HG03354 (cell line): Measurements from ENCODE around the gene XKR8.

ENCODE experiments used
- ATAC-seq: cut with Tn5 transposase; IDR thresholded peaks from one replicate; pipeline ENCODE4 v1.9.1; 2021; ENCODE audit warnings: mild to moderate bottlenecking; ENCODE audit not compliant: unreplicated experiment, poor library complexity, severe bottlenecking

XKR8 gene

GRCh38 chr1:27954186-27954585 is 5.6 kb upstream of the XKR8 start:
- ATAC-seq, result no peak

- no peak for ATAC-seq
Observed at GRCh38 chr1:27955076-27955475, 4.7 kb upstream of the XKR8 start.

GRCh38 chr1:27956761-27957160 is 3.0 kb upstream of the XKR8 start:
- ATAC-seq, result no peak

GRCh38 chr1:27957655-27958054 is 2.1 kb upstream of the XKR8 start:
- ATAC-seq, result no peak

DNA sequence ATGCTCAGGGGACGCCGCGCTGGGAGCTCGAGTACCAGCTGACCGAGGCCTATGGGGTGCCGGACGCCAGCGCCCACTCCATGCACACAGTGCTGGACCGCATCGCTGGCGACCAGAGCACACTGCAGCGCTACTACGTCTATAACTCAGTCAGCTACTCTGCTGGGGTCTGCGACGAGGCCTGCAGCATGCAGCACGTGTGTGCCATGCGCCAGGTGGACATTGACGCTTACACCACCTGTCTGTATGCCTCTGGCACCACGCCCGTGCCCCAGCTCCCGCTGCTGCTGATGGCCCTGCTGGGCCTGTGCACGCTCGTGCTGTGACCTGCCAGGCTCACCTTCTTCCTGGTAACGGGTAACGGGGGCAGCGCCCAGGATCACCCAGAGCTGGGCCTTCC is 1.3 kb upstream of the XKR8 start:
- no peak for ATAC-seq

DNA sequence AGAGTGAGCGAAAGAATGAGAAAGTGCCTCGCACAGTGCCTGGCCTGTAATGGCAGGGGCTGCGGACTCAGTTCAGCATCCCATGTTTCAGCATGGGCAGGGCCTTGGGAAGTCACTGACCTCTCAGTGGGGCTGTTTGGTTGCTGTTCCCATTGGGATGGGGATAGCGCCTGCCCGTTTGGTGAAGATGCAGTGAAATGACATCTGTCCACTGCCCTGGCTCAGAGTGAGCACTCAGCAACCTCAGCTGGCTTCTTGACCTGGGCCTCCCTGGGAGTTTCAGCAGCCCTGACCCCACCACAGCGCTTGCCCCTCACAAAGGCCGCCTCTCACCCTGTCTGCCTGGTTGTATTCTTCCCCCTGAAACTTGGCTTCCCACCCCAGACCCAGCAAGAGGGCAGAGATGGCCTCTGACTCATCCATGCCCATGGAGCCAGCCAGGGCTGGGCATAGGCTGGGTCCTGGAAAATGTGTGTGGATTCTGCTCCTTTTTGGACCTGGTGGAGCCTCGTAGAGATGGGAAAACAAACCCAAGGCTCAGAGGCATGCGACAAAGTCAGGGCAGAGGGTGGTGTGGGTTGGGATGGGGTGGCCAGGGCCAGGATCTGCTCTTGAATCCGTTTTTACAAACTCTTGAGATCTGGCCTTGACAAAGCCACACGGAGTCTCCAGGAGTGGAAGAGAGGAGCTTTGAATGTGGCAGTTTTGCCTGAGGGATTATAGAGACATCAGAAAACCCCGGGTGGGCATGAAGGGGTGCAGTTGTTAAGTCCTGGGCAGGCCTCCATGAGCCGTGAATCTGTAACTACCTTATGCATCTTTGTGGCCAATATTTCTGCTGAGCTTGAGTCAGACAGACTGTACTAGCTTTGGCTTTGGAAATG is 1.2 kb downstream of the XKR8 start:
- no peak for ATAC-seq

DNA sequence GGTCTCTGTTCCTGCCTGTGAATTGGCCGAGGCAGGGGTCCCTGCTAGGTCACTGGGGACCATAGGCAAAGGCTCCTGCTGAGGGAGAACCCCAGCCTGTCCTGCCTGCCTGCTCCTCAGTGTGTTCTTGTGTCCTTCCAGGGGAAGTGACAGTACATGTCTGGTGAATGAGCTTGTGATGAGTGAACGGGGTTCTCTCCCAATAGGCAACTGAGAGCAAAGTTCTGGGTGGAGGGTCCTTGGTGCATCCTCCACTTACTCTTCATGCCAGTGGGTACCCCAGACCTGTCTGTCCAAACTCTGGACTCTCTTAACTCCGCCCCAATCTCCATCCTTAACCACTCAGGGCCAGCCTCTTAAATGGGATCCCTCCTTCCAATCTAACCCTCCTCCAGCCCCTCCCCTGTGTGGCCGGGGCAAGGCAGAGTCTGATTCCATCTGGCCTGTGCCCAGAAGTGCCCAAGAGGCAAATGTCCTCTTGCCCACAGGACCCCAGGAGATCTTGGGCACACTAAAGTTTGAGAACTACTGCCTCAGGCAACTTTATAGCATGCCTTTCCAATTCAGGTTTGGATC is 2.0 kb downstream of the XKR8 start:
- no peak for ATAC-seq

- ATAC-seq, result no peak
Observed at GRCh38 chr1:27963393-27963792, 3.6 kb downstream of the XKR8 start.

DNA sequence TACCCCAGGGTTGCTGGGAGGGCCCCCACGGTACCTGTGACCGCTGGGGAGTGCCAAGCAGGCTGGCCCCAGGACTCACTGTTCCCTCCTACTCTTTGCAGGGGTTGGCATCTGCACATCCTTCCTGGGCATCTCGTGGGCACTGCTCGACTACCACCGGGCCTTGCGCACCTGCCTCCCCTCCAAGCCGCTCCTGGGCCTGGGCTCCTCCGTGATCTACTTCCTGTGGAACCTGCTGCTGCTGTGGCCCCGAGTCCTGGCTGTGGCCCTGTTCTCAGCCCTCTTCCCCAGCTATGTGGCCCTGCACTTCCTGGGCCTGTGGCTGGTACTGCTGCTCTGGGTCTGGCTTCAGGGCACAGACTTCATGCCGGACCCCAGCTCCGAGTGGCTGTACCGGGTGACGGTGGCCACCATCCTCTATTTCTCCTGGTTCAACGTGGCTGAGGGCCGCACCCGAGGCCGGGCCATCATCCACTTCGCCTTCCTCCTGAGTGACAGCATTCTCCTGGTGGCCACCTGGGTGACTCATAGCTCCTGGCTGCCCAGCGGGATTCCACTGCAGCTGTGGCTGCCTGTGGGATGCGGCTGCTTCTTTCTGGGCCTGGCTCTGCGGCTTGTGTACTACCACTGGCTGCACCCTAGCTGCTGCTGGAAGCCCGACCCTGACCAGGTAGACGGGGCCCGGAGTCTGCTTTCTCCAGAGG is 6.8 kb downstream of the XKR8 start:
- no peak for ATAC-seq

DNA sequence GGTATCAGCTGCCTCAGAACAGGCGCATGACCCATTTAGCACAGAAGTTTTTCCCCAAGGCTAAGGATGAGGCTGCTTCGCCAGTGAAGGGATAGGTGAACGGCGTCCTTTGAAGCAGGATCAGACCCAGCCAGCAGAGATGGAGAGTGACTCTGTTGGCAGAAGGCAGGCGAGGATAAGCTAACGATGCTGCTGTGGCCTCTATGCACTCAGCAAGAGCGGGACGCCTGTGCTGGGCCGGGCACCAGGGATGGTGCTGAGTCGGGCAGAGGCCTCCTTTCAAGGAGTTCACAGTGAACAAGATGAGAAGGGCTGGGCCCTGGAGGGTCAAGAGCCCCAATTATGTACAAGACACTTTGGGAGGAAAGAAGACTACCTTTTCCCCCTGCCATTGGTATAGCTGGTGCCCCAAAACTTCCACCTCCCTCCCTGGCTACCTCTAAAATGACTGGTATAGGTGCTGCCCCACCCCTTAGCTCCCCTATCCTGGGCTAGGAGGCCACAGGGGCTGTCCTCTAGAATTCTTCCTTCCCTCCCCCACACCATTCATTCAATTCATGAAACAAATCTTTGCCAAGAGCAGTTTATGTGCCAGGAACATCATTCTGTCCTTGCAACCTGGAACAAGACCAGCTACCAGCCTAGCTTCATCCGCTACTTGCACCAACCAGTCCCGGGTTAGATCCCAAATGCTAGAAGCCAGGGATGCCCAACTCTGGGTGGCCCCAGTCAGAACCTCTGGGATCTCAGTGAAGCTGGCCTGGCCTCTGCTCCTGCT is 7.5 kb downstream of the XKR8 start:
- ATAC-seq, result no peak

GRCh38 chr1:27967884-27968466 is 8.2 kb downstream of the XKR8 start:
- ATAC-seq, result no peak

DNA sequence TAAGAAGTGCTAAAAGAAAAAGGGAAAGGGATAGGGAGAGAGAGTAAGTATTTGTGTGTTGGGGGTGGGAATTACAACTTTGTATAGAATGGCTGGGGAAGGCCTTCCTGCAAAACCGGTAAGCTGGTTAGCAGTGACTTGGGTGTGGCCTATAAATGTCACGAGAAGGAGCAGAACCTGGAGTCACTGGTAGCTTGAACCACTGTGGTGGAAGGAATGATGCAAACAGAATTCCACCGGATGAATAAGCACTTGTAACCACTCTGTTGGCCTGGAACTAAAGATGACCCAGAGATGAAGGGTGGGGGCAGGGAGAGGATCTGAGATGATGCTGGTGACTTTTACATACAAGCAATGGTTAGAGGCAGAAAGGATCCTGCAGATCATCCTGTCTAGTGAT is 8.9 kb downstream of the XKR8 start:
- no peak for ATAC-seq

- no peak for ATAC-seq
Observed at GRCh38 chr1:27970401-27970800, 10.6 kb downstream of the XKR8 start.

DNA sequence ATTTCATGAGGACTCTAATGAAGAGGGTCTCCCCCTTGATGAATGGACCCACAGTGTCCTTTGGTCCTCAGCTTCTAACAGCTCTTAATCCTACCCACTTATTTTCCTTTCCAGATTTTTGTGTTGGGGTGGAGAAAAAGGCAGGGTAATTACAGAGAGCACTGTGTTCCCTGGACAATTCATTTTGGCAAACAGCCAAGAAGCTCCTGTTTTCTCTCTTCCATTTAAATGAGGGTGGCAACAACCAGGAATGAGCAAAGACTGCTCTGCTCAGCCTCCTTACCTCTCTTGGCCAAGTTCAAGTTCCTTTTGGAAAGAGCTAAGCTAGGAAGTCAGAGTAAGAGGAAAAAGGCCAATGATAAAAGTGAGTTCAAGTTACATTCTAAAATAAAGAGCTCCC is 11.9 kb downstream of the XKR8 start:
- ATAC-seq, result no peak

DNA sequence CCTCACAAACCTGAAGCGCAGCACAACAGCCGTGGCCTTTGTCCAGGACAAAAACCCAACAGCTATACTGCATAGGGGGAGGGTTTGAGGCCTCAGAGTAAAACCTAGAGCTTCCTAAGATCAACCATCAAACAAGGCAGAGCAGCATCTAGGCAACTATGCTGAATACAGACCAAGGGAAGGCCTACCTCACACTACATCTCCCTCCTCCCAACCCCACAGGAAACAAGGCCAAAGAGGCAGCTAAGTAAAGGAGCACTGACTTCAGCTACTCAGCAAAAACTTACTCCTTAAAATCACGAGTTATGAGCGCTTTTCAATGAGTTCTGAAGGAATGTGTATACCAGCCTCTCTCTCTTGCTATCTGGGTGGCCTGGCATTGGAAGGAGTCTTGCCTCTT is 12.4 kb downstream of the XKR8 start:
- no peak for ATAC-seq

- no peak for ATAC-seq
Observed at GRCh38 chr1:27973771-27974416, 14.1 kb downstream of the XKR8 start.

- no peak for ATAC-seq
Observed at GRCh38 chr1:27974417-27974781, 14.6 kb downstream of the XKR8 start.

- no peak for ATAC-seq
Observed at GRCh38 chr1:27979151-27979858, 19.5 kb downstream of the XKR8 start.

DNA sequence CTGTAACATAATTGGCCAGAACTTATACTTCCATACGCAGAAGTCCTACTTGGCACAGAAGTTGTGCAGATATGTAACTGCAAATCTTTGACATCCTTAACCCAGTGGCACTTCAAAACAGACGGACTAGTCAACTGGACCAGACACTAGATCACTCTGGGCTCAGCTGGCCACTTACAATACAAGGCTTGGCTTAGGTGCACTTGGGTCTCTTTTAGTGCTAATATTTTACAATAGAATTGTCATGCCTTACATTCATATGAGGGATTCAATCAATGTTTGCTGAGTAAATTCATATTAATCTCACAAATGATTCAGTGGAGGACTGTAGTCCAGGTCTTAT is 20.1 kb downstream of the XKR8 start:
- ATAC-seq, result no peak
